ENCODE results near the gene CYP3A7.
"Not testable (repeated sequence)": the region's sequence is repeated elsewhere in the genome, so short reads cannot be mapped to it uniquely, and the experiment has no call there.

Gene CYP3A7

GRCh38 chr7:99698867-99699730 lies 35.9 kb downstream of the CYP3A7 start:
- not testable (repeated sequence) for DNase-seq

- DNase-seq, result no peak
These were observed 40.1 kb downstream of the CYP3A7 start for GRCh38 chr7:99694912-99695304.

GRCh38 chr7:99694201-99694911 lies 40.6 kb downstream of the CYP3A7 start:
- no peak for DNase-seq

GRCh38 chr7:99693427-99694200 lies 41.4 kb downstream of the CYP3A7 start:
- DNase-seq, result no peak

- no peak for DNase-seq
These were observed 41.9 kb downstream of the CYP3A7 start for GRCh38 chr7:99693100-99693426.

- DNase-seq, result not testable (repeated sequence)
These were observed 42.4 kb downstream of the CYP3A7 start for GRCh38 chr7:99692563-99692962.

GRCh38 chr7:99691658-99692057 lies 43.3 kb downstream of the CYP3A7 start:
- DNase-seq, result not testable (repeated sequence)

GRCh38 chr7:99690918-99691317 lies 44.1 kb downstream of the CYP3A7 start:
- not testable (repeated sequence) for DNase-seq

GRCh38 chr7:99685871-99686608 lies 49.0 kb downstream of the CYP3A7 start:
- not testable (repeated sequence) for DNase-seq

GRCh38 chr7:99685129-99685758 lies 49.8 kb downstream of the CYP3A7 start:
- no peak for DNase-seq

- no peak for DNase-seq
These were observed 55.4 kb downstream of the CYP3A7 start, which contains the start of gene CYP3A5 for GRCh38 chr7:99679400-99680191. Gene CYP3A5 (minus strand): TSS chr7:99679996. CDS start chr7:99679896, 100 bp downstream.

GRCh38 chr7:99679032-99679399 lies 56.0 kb downstream of the CYP3A7 start:
- DNase-seq, result no peak

- DNase-seq, result no peak
These were observed 57.3 kb downstream of the CYP3A7 start for GRCh38 chr7:99677648-99678045.

- DNase-seq, result no peak
These were observed 57.9 kb downstream of the CYP3A7 start for GRCh38 chr7:99677013-99677647.

GRCh38 chr7:99674995-99675742 lies 59.8 kb downstream of the CYP3A7 start:
- no peak for DNase-seq

GRCh38 chr7:99672573-99672972 lies 62.4 kb downstream of the CYP3A7 start:
- no peak for DNase-seq

GRCh38 chr7:99669782-99670181 lies 65.2 kb downstream of the CYP3A7 start:
- no peak for DNase-seq

GRCh38 chr7:99668541-99668940 lies 66.5 kb downstream of the CYP3A7 start:
- DNase-seq, result no peak

GRCh38 chr7:99667179-99667578 lies 67.8 kb downstream of the CYP3A7 start:
- DNase-seq, result no peak

GRCh38 chr7:99666013-99666395 lies 69.0 kb downstream of the CYP3A7 start:
- DNase-seq, result peak; percentile 1

Data from KG1 (cell line).